Measurements from ENCODE around the gene C1orf226. TPM values are rescaled to one million over a fixed set of nuclear protein-coding genes. Genes with fewer than 3 reads are reported as not detected.

C1orf226 gene
- total and polyA plus RNA-seq, 11 donors: 1.6 to 10.8 (median 5.9) TPM

GRCh38 chr1:162404550-162405160 is 23.1 kb downstream of the C1orf226 start:
- peak in 1 of 4 donors; percentile 80 for ATAC-seq

GRCh38 chr1:162405800-162406199 is 24.3 kb downstream of the C1orf226 start:
- H3K27me3 ChIP-seq: peaks cover 0 to 4% (median 0%) of the 10 kb centered on the region in 9 donors
- H3K4me1 ChIP-seq: peaks cover 0 to 10% (median 0%) of the 10 kb centered on the region in 12 donors
- ATAC-seq (peak in 1 of 4 donors; percentile 48), DNase-seq (no peak)
- H3K9me3 ChIP-seq: no peaks in the 10 kb centered on the region
- WGBS, 4 donors: 57 to 66% (median 65%) methylated on average over 5 of the region's 5 CpGs
- H3K4me3 ChIP-seq: no peak overlapping the region
- no peak overlapping the region for H3K27ac ChIP-seq
- no peak for TF ChIP-seq CTCF (IDR thresholded peaks at IDR 0.05)
- TF ChIP-seq POLR2A (IDR thresholded peaks at IDR 0.05): no peak
- H3K36me3 ChIP-seq: no peaks in the 10 kb centered on the region
- intact Hi-C loops (cut with DNase I): no loop called here

More at GRCh38 chr1:162404550-162405160, 23.1 kb downstream of the C1orf226 start:
- Histone ChIP-seq H3K9me3 (no peaks in the 10 kb centered on the region), H3K27ac (no peak overlapping the region), H3K4me3 (no peak overlapping the region), H3K4me1 (peaks cover 0 to 10% (median 0%) of the 10 kb centered on the region in 12 donors), H3K36me3 (no peaks in the 10 kb centered on the region), H3K27me3 (peaks cover 0 to 10% (median 0%) of the 10 kb centered on the region in 9 donors)
- intact Hi-C loops (cut with DNase I): no loop called here
- TF ChIP-seq CTCF (IDR thresholded peaks at IDR 0.05) (no peak), POLR2A (IDR thresholded peaks at IDR 0.05) (no peak)
- 60 to 70% (median 66%) methylated on average over 5 of the region's 5 CpGs for WGBS, 4 donors
- DNase-seq: no peak

GRCh38 chr1:162406811-162407210 is 25.3 kb downstream of the C1orf226 start:
- Histone ChIP-seq H3K27me3 (peaks cover 0 to 2% (median 0%) of the 10 kb centered on the region in 9 donors), H3K36me3 (no peaks in the 10 kb centered on the region), H3K4me1 (peaks cover 0 to 10% (median 0%) of the 10 kb centered on the region in 12 donors), H3K27ac (no peak overlapping the region), H3K4me3 (no peak overlapping the region), H3K9me3 (no peaks in the 10 kb centered on the region)
- TF ChIP-seq POLR2A (IDR thresholded peaks at IDR 0.05) (no peak), CTCF (IDR thresholded peaks at IDR 0.05) (no peak)
- no peak for ATAC-seq
- WGBS, 4 donors: 86 to 95% (median 87%) methylated on average over 2 of the region's 2 CpGs
- intact Hi-C loops (cut with DNase I): no loop called here
- DNase-seq: no peak

- Histone ChIP-seq H3K4me3 (no peak overlapping the region), H3K27ac (no peak overlapping the region), H3K4me1 (peaks cover 0 to 10% (median 0%) of the 10 kb centered on the region in 12 donors), H3K36me3 (no peaks in the 10 kb centered on the region), H3K27me3 (no peaks in the 10 kb centered on the region), H3K9me3 (no peaks in the 10 kb centered on the region)
- DNase-seq (no peak), ATAC-seq (no peak)
- WGBS, 4 donors: 85 to 94% (median 90%) methylated on average over 1 of the region's 1 CpG
- TF ChIP-seq CTCF (IDR thresholded peaks at IDR 0.05): no peak
- TF ChIP-seq POLR2A (IDR thresholded peaks at IDR 0.05): no peak
- intact Hi-C loops (cut with DNase I): no loop called here
Measured at GRCh38 chr1:162407539-162407938, 26.0 kb downstream of the C1orf226 start.

Measured in heart left ventricle (tissue), 16 donors.